Measurements from ENCODE around the gene BIRC5. TPM values are rescaled to one million over a fixed set of nuclear protein-coding genes. Genes with fewer than 3 reads are reported as not detected.

BIRC5 gene
- polyA plus RNA-seq, 1 experiment = 15.3 TPM

GRCh38 chr17:78258323-78259191 lies 44.5 kb downstream of the BIRC5 start:
- no peak for TF ChIP-seq CTCF (IDR thresholded peaks at IDR 0.05; ENCODE audit: low read depth, low read length)
- Histone ChIP-seq H3K27ac (ENCODE audit: low read depth, low read length) (no peak overlapping the region), H3K27me3 (ENCODE audit: control insufficient read depth, insufficient read depth, low read length) (peaks cover 2% of the 10 kb centered on the region), H3K4me3 (ENCODE audit: low read depth, low read length) (no peak overlapping the region), H3K9me3 (ENCODE audit: control insufficient read depth, insufficient read depth, low read length) (no peaks in the 10 kb centered on the region; the same call in 1 of the 2 replicates)
- ChIA-PET CTCF (interaction anchor here (1.4 kb wide), 1 partner anchor 8 kb away, joined by 4 read pairs; no protein-coding TSS in a partner anchor), POLR2A (no interaction called here)
- no peak for DNase-seq (ENCODE audit: low read depth, low spot score)

- POLR2A ChIA-PET = no interaction called here
- Histone ChIP-seq H3K27me3 (ENCODE audit: control insufficient read depth, insufficient read depth, low read length) (peaks cover 2% of the 10 kb centered on the region), H3K27ac (ENCODE audit: low read depth, low read length) (no peak overlapping the region), H3K4me3 (ENCODE audit: low read depth, low read length) (no peak overlapping the region), H3K9me3 (ENCODE audit: control insufficient read depth, insufficient read depth, low read length) (no peaks in the 10 kb centered on the region; the same call in 1 of the 2 replicates)
- no peak for DNase-seq (ENCODE audit: low read depth, low spot score)
- CTCF ChIA-PET = interaction anchor here (1.4 kb wide), 1 partner anchor 9 kb away, joined by 4 read pairs; no protein-coding TSS in a partner anchor
- no peak for TF ChIP-seq CTCF (IDR thresholded peaks at IDR 0.05; ENCODE audit: low read depth, low read length)
Observed at GRCh38 chr17:78259192-78259554, 45.1 kb downstream of the BIRC5 start.

- Histone ChIP-seq H3K4me3 (ENCODE audit: low read depth, low read length) (no peak overlapping the region), H3K27me3 (ENCODE audit: control insufficient read depth, insufficient read depth, low read length) (peaks cover 4% of the 10 kb centered on the region), H3K27ac (ENCODE audit: low read depth, low read length) (no peak overlapping the region), H3K9me3 (ENCODE audit: control insufficient read depth, insufficient read depth, low read length) (no peaks in the 10 kb centered on the region; the same call in 1 of the 2 replicates)
- ChIA-PET POLR2A (no interaction called here), CTCF (no interaction called here)
- TF ChIP-seq CTCF (IDR thresholded peaks at IDR 0.05; ENCODE audit: low read depth, low read length) = no peak
- DNase-seq (ENCODE audit: low read depth, low spot score) = no peak
Observed at GRCh38 chr17:78263063-78263735, 49.1 kb downstream of the BIRC5 start.

- H3K27me3 ChIP-seq (ENCODE audit: control insufficient read depth, insufficient read depth, low read length) = peaks cover 4% of the 10 kb centered on the region
- POLR2A ChIA-PET = no interaction called here
- H3K4me3 ChIP-seq (ENCODE audit: low read depth, low read length) = no peak overlapping the region
- no peaks in the 10 kb centered on the region for H3K9me3 ChIP-seq (ENCODE audit: control insufficient read depth, insufficient read depth, low read length)
- no peak for TF ChIP-seq CTCF (IDR thresholded peaks at IDR 0.05; ENCODE audit: low read depth, low read length)
- H3K27ac ChIP-seq (ENCODE audit: low read depth, low read length) = no peak overlapping the region
- DNase-seq (ENCODE audit: low read depth, low spot score) = no peak
- CTCF ChIA-PET = no interaction called here
Observed at GRCh38 chr17:78263736-78264340, 49.8 kb downstream of the BIRC5 start.
